ENCODE measurements around the gene UBL5. TPM values are rescaled to one million over a fixed set of nuclear protein-coding genes. Genes with fewer than 3 reads are reported as not detected.

The UBL5 gene
- total RNA-seq = 169 and 257 TPM in 2 replicates

GRCh38 chr19:9827289-9828238, at the start of gene UBL5:
Gene UBL5, plus strand, starts transcription at chr19:9827918. Its CDS starts 420 bp downstream, at chr19:9828338.

GRCh38 chr19:9818734-9819595, 8.8 kb upstream of the UBL5 start, which contains the start of gene FBXL12:
Gene FBXL12, minus strand, starts transcription at chr19:9819079. Its CDS starts 266 bp downstream, at chr19:9818813.

GRCh38 chr19:9834726-9835506, 7.2 kb downstream of the UBL5 start, which contains the start of gene PIN1:
Gene PIN1, plus strand, starts transcription at chr19:9835318. Its CDS starts 27 bp downstream, at chr19:9835345.

Other genes with a start within 250 kb of the UBL5 start
- gene ZNF121, start 243.4 kb upstream of the UBL5 start, total RNA-seq = 34.4 and 41.8 TPM in 2 replicates
- gene ZNF561, start 206.7 kb upstream of the UBL5 start, total RNA-seq = 27.2 and 50.5 TPM in 2 replicates
- 17.3 and 27.2 TPM in 2 replicates for gene ZNF562, start 152.8 kb upstream of the UBL5 start, total RNA-seq
- 5.7 and 7.8 TPM in 2 replicates for gene ZNF846, start 59.2 kb upstream of the UBL5 start, total RNA-seq
- 7.4 and 9.3 TPM in 2 replicates for gene FBXL12, start 8.8 kb upstream of the UBL5 start, total RNA-seq
- gene PIN1, start 7.4 kb downstream of the UBL5 start, total RNA-seq = 104 and 114 TPM in 2 replicates
- gene OLFM2, start 108.6 kb downstream of the UBL5 start, total RNA-seq = 0.36 and 2.4 TPM in 2 replicates
- gene COL5A3, start 182.6 kb downstream of the UBL5 start, total RNA-seq = 2.4 TPM in 1 of 2 replicates, not detected in the other
- not detected in 2 replicates for gene RDH8, start 185.6 kb downstream of the UBL5 start, total RNA-seq